DOHH2 (cell line): ENCODE results near the gene NRDE2.

Experiments
- EZH2phosphoT487 ChIP-seq: fragments of 200-600 bp; sonication (generic); IDR thresholded peaks from 2 replicates; pipeline ENCODE4 v1.6.1; 2017; ENCODE audit warnings: borderline replicate concordance, mild to moderate bottlenecking, antibody characterized with exemption, low read length, moderate library complexity, mixed read lengths
- TF ChIP-seq, protein P1 (sequence below): fragments of 200-600 bp; sonication (generic); IDR thresholded peaks from one replicate; pipeline ENCODE4 v1.5.1; 2014; ENCODE audit warnings: antibody characterized with exemption, mild to moderate bottlenecking, low read depth, low read length; ENCODE audit not compliant: poor library complexity, severe bottlenecking

DNA sequence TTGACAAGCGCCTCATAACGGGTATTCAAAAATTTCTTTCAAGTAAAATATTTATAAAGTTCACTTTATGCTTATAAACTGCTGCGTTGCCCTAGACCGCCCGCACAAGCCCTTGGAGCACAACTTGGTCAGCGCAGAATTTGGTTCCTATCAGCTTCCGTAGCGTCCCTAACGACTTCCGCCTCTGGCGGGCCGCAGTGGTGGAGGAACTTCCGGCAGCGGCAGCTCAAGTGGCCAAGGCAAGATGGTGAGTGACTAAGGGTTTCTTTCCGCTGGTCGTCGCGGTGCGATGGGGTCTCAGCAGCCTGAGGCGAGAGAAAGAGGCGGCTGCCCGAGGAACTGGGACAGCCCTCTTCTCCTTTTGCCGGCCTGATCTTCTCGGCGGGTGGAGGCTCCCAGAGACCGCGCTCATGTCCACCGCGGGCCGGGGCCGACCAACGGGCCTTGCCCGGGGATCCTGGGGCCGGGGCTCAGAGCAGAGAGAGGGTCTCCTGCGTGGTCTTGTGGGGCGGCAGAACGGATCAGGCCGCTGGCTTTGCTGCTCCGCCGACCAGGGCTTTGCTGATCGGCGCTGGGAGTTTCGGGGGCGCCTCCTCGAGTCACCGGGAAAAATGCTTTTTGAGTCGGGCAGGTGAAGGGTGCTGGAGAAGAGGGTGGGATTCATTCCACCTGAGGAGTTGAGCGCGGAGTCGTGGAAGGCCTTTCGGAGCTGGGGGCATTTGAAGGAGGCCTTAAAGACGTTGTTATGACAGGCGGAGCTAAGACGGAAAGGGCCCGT, 75.2 kb downstream of the NRDE2 start, which contains the start of gene PSMC1:
- TF ChIP-seq, protein P1, sequence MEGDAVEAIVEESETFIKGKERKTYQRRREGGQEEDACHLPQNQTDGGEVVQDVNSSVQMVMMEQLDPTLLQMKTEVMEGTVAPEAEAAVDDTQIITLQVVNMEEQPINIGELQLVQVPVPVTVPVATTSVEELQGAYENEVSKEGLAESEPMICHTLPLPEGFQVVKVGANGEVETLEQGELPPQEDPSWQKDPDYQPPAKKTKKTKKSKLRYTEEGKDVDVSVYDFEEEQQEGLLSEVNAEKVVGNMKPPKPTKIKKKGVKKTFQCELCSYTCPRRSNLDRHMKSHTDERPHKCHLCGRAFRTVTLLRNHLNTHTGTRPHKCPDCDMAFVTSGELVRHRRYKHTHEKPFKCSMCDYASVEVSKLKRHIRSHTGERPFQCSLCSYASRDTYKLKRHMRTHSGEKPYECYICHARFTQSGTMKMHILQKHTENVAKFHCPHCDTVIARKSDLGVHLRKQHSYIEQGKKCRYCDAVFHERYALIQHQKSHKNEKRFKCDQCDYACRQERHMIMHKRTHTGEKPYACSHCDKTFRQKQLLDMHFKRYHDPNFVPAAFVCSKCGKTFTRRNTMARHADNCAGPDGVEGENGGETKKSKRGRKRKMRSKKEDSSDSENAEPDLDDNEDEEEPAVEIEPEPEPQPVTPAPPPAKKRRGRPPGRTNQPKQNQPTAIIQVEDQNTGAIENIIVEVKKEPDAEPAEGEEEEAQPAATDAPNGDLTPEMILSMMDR, result no peak
- no peak for TF ChIP-seq EZH2phosphoT487
